ENCODE data around the gene PRSS57. TPM values are rescaled to one million over a fixed set of nuclear protein-coding genes. Genes with fewer than 3 reads are reported as not detected.

The PRSS57 gene
- total RNA-seq, 4 donors from 2014 or later, result 0.32 TPM; not detected in 3

- WGBS, 2 donors, result 74 to 81% methylated on average over 8 to 22 of the region's 25 CpGs
- DNase-seq (ENCODE audit: low spot score in 2 of 2), result no peak
- H3K4me3 ChIP-seq (ENCODE audit: low read depth, poor library complexity, severe bottlenecking), result no peak overlapping the region
- TF ChIP-seq POLR2A (IDR thresholded peaks at IDR 0.05) (no peak), CTCF (IDR thresholded peaks at IDR 0.05) (no peak)
- intact Hi-C loops (cut with DNase I; ENCODE audit: low total_unique reads), result no loop called here
Measured at GRCh38 chr19:682678-683320, 12.5 kb downstream of the PRSS57 start.

- no peak for TF ChIP-seq POLR2A (IDR thresholded peaks at IDR 0.05)
- TF ChIP-seq CTCF (IDR thresholded peaks at IDR 0.05), result no peak
- no peak overlapping the region for H3K4me3 ChIP-seq (ENCODE audit: low read depth, poor library complexity, severe bottlenecking)
- intact Hi-C loops (cut with DNase I; ENCODE audit: low total_unique reads), result no loop called here
- DNase-seq (ENCODE audit: low spot score in 2 of 2), result peak in 1 of 2 donors; percentile 92
- 65% methylated on average over 48 to 51 of the region's 54 CpGs for WGBS, 2 donors
Measured at GRCh38 chr19:681029-682019, 13.9 kb downstream of the PRSS57 start.

DNA sequence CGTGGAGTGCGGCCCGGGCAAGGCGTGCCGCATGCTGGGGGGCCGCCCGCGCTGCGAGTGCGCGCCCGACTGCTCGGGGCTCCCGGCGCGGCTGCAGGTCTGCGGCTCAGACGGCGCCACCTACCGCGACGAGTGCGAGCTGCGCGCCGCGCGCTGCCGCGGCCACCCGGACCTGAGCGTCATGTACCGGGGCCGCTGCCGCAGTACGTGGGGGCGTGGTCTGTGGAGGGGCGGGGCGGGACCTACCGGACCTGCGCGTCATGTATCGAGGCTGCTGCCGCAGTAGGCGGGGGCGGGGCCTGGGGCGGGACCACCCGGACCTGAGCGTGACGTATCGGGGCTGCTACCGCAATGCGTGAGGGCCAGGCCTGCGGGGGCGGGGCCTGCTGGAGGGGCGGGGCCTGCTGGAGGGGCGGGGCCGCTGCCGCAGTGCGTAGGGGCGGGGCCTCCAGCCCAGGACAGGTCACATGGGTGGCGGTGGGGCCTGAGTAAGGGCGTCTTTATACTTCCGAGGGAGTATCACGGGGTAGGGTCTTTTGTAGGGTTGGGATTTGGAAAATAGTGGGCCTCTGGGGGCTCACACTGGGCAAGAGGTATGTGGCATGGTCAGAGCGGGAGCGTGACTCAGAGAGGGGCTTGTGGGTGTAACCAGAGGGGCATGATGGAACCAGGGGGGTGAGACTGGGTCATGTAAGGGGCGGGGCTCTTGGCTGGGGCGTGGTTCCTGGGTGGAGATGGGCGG is 14.8 kb downstream of the PRSS57 start:
- H3K4me3 ChIP-seq (ENCODE audit: low read depth, poor library complexity, severe bottlenecking), result peak overlapping the region; percentile 82
- TF ChIP-seq POLR2A (IDR thresholded peaks at IDR 0.05) (no peak), CTCF (IDR thresholded peaks at IDR 0.05) (no peak)
- intact Hi-C loops (cut with DNase I; ENCODE audit: low total_unique reads), result no loop called here
- peak; percentile 100 for DNase-seq (ENCODE audit: low spot score in 2 of 2)
- 1 to 2% methylated on average over 15 to 26 of the region's 70 CpGs for WGBS, 2 donors

GRCh38 chr19:679418-680286 is 15.6 kb downstream of the PRSS57 start:
- intact Hi-C loops (cut with DNase I; ENCODE audit: low total_unique reads), result no loop called here
- peak in 1 of 2 donors; percentile 95 for DNase-seq (ENCODE audit: low spot score in 2 of 2)
- no peak for TF ChIP-seq CTCF (IDR thresholded peaks at IDR 0.05)
- no peak for TF ChIP-seq POLR2A (IDR thresholded peaks at IDR 0.05)
- 6 to 16% methylated on average over 19 to 34 of the region's 69 CpGs for WGBS, 2 donors
- H3K4me3 ChIP-seq (ENCODE audit: low read depth, poor library complexity, severe bottlenecking), result peak overlapping the region; percentile 82
